ENCODE results near the gene FHL3. TPM values are rescaled to one million over a fixed set of nuclear protein-coding genes. Genes with fewer than 3 reads are reported as not detected.
A peak's percentile ranks its signal among the peaks of the same experiment; 100 is the strongest.
"Not testable (repeated sequence)": the region's sequence is repeated elsewhere in the genome, so short reads cannot be mapped to it uniquely, and the experiment has no call there.

Gene FHL3
- total and polyA plus RNA-seq, 2 donors, result 9.4 to 89.6 TPM

GRCh38 chr1:37998089-37998808 lies 7.1 kb downstream of the FHL3 start:
- H3K36me3 ChIP-seq (ENCODE audit: insufficient read depth), result no peaks in the 10 kb centered on the region
- WGBS, result 80% methylated on average over 9 of the region's 9 CpGs
- H3K27ac ChIP-seq (ENCODE audit: low read depth), result no peak overlapping the region
- no peak overlapping the region for H3K4me3 ChIP-seq (ENCODE audit: low read depth, low read length)
- no peak for DNase-seq (ENCODE audit: extremely low spot score)
- no peaks in the 10 kb centered on the region for H3K4me1 ChIP-seq (ENCODE audit: insufficient read depth)

- Histone ChIP-seq H3K27ac (ENCODE audit: low read depth) (peak overlapping the region; percentile 70), H3K4me3 (ENCODE audit: low read depth, low read length) (no peak overlapping the region), H3K36me3 (ENCODE audit: insufficient read depth) (no peaks in the 10 kb centered on the region), H3K4me1 (ENCODE audit: insufficient read depth) (no peaks in the 10 kb centered on the region)
- no peak for DNase-seq (ENCODE audit: extremely low spot score)
- WGBS, result 83% methylated on average over 25 of the region's 25 CpGs
Measured at GRCh38 chr1:37997256-37998088, 7.8 kb downstream of the FHL3 start.

GRCh38 chr1:37995751-37996345 lies 9.5 kb downstream of the FHL3 start:
- H3K4me1 ChIP-seq (ENCODE audit: insufficient read depth), result no peaks in the 10 kb centered on the region
- 6% methylated on average over 46 of the region's 46 CpGs for WGBS
- DNase-seq (ENCODE audit: extremely low spot score), result peak; percentile 86
- H3K27ac ChIP-seq (ENCODE audit: low read depth), result peak overlapping the region; percentile 85
- H3K4me3 ChIP-seq (ENCODE audit: low read depth, low read length), result peak overlapping the region; percentile 44
- no peaks in the 10 kb centered on the region for H3K36me3 ChIP-seq (ENCODE audit: insufficient read depth)

GRCh38 chr1:37994886-37995566 lies 10.3 kb downstream of the FHL3 start:
- H3K36me3 ChIP-seq (ENCODE audit: insufficient read depth), result no peaks in the 10 kb centered on the region
- no peak for DNase-seq (ENCODE audit: extremely low spot score)
- H3K4me1 ChIP-seq (ENCODE audit: insufficient read depth), result no peaks in the 10 kb centered on the region
- peak overlapping the region; percentile 64 for H3K27ac ChIP-seq (ENCODE audit: low read depth)
- no peak overlapping the region for H3K4me3 ChIP-seq (ENCODE audit: low read depth, low read length)
- 34% methylated on average over 11 of the region's 11 CpGs for WGBS

- no peak for DNase-seq (ENCODE audit: extremely low spot score)
- H3K4me1 ChIP-seq (ENCODE audit: insufficient read depth), result no peaks in the 10 kb centered on the region
- peak overlapping the region; percentile 48 for H3K27ac ChIP-seq (ENCODE audit: low read depth)
- peaks cover 7% of the 10 kb centered on the region for H3K36me3 ChIP-seq (ENCODE audit: insufficient read depth)
- under 1% methylated on average over 30 of the region's 30 CpGs for WGBS
- peak overlapping the region; percentile 74 for H3K4me3 ChIP-seq (ENCODE audit: low read depth, low read length)
Measured at GRCh38 chr1:37989361-37989930, 15.9 kb downstream of the FHL3 start.

GRCh38 chr1:37987679-37988078 lies 17.6 kb downstream of the FHL3 start:
- Histone ChIP-seq H3K27ac (ENCODE audit: low read depth) (no peak overlapping the region), H3K36me3 (ENCODE audit: insufficient read depth) (peaks cover 7% of the 10 kb centered on the region), H3K4me1 (ENCODE audit: insufficient read depth) (no peaks in the 10 kb centered on the region), H3K4me3 (ENCODE audit: low read depth, low read length) (no peak overlapping the region)
- WGBS, result 45% methylated on average over 1 of the region's 1 CpG
- no peak for DNase-seq (ENCODE audit: extremely low spot score)

- DNase-seq (ENCODE audit: extremely low spot score), result no peak
- Histone ChIP-seq H3K27ac (ENCODE audit: low read depth) (no peak overlapping the region), H3K4me1 (ENCODE audit: insufficient read depth) (no peaks in the 10 kb centered on the region), H3K4me3 (ENCODE audit: low read depth, low read length) (no peak overlapping the region), H3K36me3 (ENCODE audit: insufficient read depth) (peaks cover 16% of the 10 kb centered on the region)
- WGBS, result 94% methylated on average over 2 of the region's 2 CpGs
Measured at GRCh38 chr1:37983546-37983945, 21.8 kb downstream of the FHL3 start.

- no peak for DNase-seq (ENCODE audit: extremely low spot score)
- no peaks in the 10 kb centered on the region for H3K4me1 ChIP-seq (ENCODE audit: insufficient read depth)
- 89% methylated on average over 4 of the region's 4 CpGs for WGBS
- H3K4me3 ChIP-seq (ENCODE audit: low read depth, low read length), result no peak overlapping the region
- H3K27ac ChIP-seq (ENCODE audit: low read depth), result no peak overlapping the region
- H3K36me3 ChIP-seq (ENCODE audit: insufficient read depth), result peaks cover 16% of the 10 kb centered on the region
Measured at GRCh38 chr1:37978541-37978940, 26.8 kb downstream of the FHL3 start.

- not testable (repeated sequence) for H3K27ac ChIP-seq (ENCODE audit: low read depth); H3K4me1 ChIP-seq (ENCODE audit: insufficient read depth); H3K36me3 ChIP-seq (ENCODE audit: insufficient read depth); DNase-seq (ENCODE audit: extremely low spot score); H3K4me3 ChIP-seq (ENCODE audit: low read depth, low read length)
- 59% methylated on average over 6 of the region's 6 CpGs for WGBS
Measured at GRCh38 chr1:37975083-37975482, 30.2 kb downstream of the FHL3 start.

- no peak for DNase-seq (ENCODE audit: extremely low spot score)
- Histone ChIP-seq H3K27ac (ENCODE audit: low read depth) (no peak overlapping the region), H3K36me3 (ENCODE audit: insufficient read depth) (peaks cover 9% of the 10 kb centered on the region), H3K4me1 (ENCODE audit: insufficient read depth) (no peaks in the 10 kb centered on the region), H3K4me3 (ENCODE audit: low read depth, low read length) (no peak overlapping the region)
- WGBS, result 97% methylated on average over 5 of the region's 5 CpGs
Measured at GRCh38 chr1:37974567-37974966, 30.7 kb downstream of the FHL3 start.

- 88% methylated on average over 5 of the region's 5 CpGs for WGBS
- not testable (repeated sequence) for DNase-seq (ENCODE audit: extremely low spot score); H3K36me3 ChIP-seq (ENCODE audit: insufficient read depth)
Measured at GRCh38 chr1:37973684-37974083, 31.6 kb downstream of the FHL3 start.

GRCh38 chr1:37965301-37965700 lies 40.0 kb downstream of the FHL3 start:
- H3K4me1 ChIP-seq (ENCODE audit: insufficient read depth), result no peaks in the 10 kb centered on the region
- DNase-seq (ENCODE audit: extremely low spot score), result no peak
- H3K36me3 ChIP-seq (ENCODE audit: insufficient read depth), result peaks cover 12% of the 10 kb centered on the region
- no peak overlapping the region for H3K4me3 ChIP-seq (ENCODE audit: low read depth, low read length)
- WGBS, result 87% methylated on average over 4 of the region's 4 CpGs
- no peak overlapping the region for H3K27ac ChIP-seq (ENCODE audit: low read depth)

More at GRCh38 chr1:37973684-37974083, 31.6 kb downstream of the FHL3 start:
- not testable (repeated sequence) for H3K4me3 ChIP-seq (ENCODE audit: low read depth, low read length); H3K27ac ChIP-seq (ENCODE audit: low read depth); H3K4me1 ChIP-seq (ENCODE audit: insufficient read depth)

GRCh38 chr1:37964106-37964505 lies 41.2 kb downstream of the FHL3 start:
- not testable (repeated sequence) for H3K27ac ChIP-seq (ENCODE audit: low read depth); H3K4me1 ChIP-seq (ENCODE audit: insufficient read depth); H3K4me3 ChIP-seq (ENCODE audit: low read depth, low read length); DNase-seq (ENCODE audit: extremely low spot score)
- WGBS, result 90% methylated on average over 12 of the region's 12 CpGs
- peaks cover 12% of the 10 kb centered on the region for H3K36me3 ChIP-seq (ENCODE audit: insufficient read depth)

Data from urinary bladder (tissue), 4 donors.